DMS153 treated with DMSO at 0.1 percent for 48 hours (cell line): Measurements from ENCODE around the gene FLT1.

ENCODE experiments used
- DNase-seq: peaks from one replicate; lab custom pipeline; 2025; ENCODE audit not compliant: unreplicated experiment; lab: John Stamatoyannopoulos, UW

FLT1 gene

GRCh38 chr13:28434926-28435325 lies 60.0 kb downstream of the FLT1 start:
- DNase-seq: no peak

DNA sequence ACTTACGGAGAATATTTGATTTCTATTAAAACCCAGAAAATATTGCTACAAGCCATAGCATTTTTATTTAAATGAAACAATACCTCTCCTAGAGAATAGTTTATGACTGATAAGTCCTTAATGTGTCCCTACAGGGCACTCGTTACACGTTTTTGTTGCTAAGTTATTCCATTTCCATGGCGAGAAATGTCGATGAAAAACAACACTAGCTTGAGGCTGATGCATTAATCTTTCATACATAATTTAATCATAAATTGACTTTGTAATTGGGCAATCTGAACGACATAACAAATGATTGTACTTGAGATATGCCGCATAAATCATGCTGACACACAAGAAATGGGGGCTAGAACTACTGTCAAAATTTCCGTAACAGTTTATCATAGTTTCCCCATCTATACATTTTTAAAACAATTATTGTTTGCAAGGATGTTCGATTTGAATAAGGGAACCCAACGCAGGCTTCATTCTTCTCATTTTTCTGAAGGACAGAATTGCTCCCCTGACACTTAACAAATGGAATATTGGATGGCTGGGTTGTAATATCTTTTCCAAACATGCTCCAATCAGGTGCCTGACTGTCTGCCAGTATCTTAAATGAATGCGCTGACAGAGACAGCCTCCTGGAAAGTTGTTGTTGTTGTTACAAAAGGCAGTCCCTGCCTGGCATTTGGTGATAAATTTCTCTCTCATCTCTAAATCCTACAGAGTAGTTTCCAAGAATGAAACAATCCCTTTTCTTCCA lies 61.9 kb downstream of the FLT1 start:
- DNase-seq: no peak

- DNase-seq: no peak
Measured at GRCh38 chr13:28429685-28430290, 65.1 kb downstream of the FLT1 start.

DNA sequence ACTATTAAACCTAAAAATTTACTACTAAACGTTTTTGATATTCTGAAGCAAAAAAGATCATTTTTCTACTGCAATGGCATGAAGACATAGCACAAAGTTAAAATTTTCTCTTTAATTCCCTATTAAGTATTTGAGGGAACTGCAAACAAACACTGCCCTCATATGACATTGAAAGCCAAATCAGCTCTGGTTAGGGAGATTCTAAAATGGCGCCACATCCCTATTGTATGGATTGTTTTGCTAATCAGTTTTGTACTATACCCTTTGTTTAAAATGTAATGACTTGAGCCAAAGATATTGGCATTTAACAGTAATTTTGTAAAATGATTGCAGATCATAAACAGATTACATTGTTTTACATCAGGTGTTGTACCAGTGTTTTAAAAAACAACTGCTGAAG lies 65.8 kb downstream of the FLT1 start:
- DNase-seq: no peak

- DNase-seq: no peak
Measured at GRCh38 chr13:28426381-28426780, 68.5 kb downstream of the FLT1 start.

- DNase-seq: no peak
Measured at GRCh38 chr13:28425793-28426192, 69.1 kb downstream of the FLT1 start.

- no peak for DNase-seq
Measured at GRCh38 chr13:28424541-28424940, 70.4 kb downstream of the FLT1 start.

GRCh38 chr13:28423010-28423409 lies 71.9 kb downstream of the FLT1 start:
- DNase-seq: no peak

- no peak for DNase-seq
Measured at GRCh38 chr13:28421676-28422410, 73.1 kb downstream of the FLT1 start.

- no peak for DNase-seq
Measured at GRCh38 chr13:28420704-28421103, 74.2 kb downstream of the FLT1 start.

DNA sequence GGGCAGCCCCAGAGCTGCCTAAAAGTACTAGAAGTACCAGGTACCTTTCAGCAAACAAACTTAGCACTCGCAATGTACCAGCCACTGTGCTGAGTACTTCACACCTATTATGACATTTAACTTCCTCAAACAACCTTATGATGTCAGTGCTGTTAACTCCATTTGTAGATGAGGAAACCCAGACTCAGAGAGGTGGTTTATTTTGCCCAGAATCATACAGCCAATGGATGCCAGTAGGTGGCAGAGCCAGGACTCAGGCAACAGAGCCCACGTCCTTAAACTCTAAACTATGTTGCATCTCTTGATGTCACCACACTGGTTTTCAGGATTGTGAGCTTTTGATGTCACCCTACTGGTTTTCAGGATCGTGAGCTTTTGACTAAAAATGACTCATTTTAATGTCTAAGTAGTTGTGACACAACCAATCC lies 78.9 kb downstream of the FLT1 start:
- DNase-seq: peak; percentile 7

- DNase-seq: no peak
Measured at GRCh38 chr13:28413999-28414398, 80.9 kb downstream of the FLT1 start.

- DNase-seq: no peak
Measured at GRCh38 chr13:28412981-28413380, 81.9 kb downstream of the FLT1 start.

GRCh38 chr13:28411831-28412353 lies 83.0 kb downstream of the FLT1 start:
- DNase-seq: no peak

DNA sequence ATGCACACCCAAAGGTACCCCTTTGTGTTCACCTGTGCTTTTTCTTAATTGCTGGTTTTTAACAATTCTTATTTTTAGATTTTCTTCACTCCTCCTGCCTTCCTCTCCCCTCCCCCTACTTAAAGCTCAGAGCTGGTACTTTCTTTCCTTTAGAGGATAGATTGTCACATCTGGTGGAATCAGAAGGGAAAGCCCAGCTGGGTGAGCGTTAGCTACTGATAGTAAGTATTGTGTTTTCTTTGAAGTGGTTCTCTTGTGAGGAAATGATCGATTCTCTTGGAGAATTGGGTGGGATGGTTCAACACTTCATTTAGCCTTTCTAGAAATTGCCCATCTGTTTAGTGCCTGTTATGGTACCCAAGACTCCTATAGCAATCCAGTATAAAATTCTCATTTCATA lies 84.8 kb downstream of the FLT1 start:
- no peak for DNase-seq

DNA sequence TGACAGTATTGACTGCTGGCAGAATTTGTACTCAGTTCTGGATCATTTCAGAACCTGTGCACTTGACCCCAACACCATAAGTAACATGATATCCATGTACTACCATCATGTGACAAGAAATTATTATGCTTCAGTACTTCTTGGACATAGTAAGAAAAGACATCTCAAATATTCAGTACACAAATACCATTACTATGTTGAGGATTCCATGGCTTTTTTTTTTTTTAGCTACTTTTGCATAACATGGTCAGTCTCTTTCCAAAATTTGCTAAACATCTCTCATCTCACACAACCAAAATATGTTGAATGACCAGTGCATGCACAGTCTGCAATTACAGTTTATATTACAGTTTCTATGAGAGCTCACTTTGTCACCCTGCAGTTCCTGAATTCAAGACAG lies 85.3 kb downstream of the FLT1 start:
- no peak for DNase-seq

- no peak for DNase-seq
Measured at GRCh38 chr13:28408863-28409262, 86.1 kb downstream of the FLT1 start.

DNA sequence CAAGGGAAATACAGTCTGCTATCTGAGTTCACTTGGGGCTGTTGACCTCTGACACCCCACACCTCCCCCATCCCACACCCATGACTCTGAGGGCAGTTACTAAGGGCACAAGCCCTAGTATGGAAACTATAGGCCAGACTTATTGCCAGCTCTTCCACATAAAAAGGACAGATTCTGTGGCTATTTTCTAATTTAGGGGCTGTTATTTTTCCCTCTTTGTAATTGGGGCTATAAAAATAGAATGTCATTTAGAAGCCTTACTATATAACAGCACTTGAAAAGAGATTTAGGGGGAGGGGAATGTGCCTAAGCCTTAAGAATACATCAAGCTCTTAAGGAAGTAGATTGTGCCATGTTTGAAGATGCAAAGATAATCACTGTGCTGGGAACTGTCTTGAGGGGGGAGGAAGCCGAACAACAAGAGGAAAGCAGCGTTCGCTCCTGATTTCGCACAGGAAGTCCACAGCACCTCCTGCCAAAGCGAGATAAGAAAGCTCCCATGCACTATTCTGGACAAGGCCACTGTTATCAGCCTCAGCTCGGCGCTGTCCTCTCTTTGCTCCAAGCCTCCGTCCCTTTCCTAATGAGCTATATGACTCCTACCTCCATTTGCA lies 86.6 kb downstream of the FLT1 start:
- DNase-seq: no peak

GRCh38 chr13:28406733-28407266 lies 88.1 kb downstream of the FLT1 start:
- DNase-seq: no peak

DNA sequence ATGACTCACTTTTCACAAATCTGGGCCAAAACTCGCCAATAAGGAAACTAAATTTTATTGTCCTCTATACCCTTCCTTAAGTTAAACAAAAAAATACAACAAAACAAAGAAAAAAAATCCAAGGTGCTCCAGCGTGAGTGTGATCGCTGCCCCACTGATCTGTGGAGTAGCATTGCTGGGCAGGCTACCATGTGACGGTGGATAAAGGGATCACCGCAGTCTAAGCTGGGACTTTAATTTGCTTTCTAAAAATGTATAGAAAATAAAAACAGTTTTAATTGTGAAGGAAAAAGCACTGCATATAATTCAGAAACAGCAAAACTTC lies 92.9 kb downstream of the FLT1 start:
- no peak for DNase-seq

GRCh38 chr13:28401303-28402056 lies 93.4 kb downstream of the FLT1 start:
- DNase-seq: no peak
